ENCODE measurements around the gene RAP1A.
"Not testable (repeated sequence)": the region's sequence is repeated elsewhere in the genome, so short reads cannot be mapped to it uniquely, and the experiment has no call there.

The RAP1A gene

GRCh38 chr1:111736548-111737215 lies 117.1 kb downstream of the RAP1A start:
- DNase-seq (ENCODE audit: low read depth, low spot score): no peak

- DNase-seq (ENCODE audit: low read depth, low spot score): no peak
Observed at GRCh38 chr1:111737216-111738132, 117.9 kb downstream of the RAP1A start.

- DNase-seq (ENCODE audit: low read depth, low spot score): no peak
Observed at GRCh38 chr1:111738133-111738435, 118.5 kb downstream of the RAP1A start.

GRCh38 chr1:111738436-111739193 lies 119.0 kb downstream of the RAP1A start:
- peak; percentile 62 for DNase-seq (ENCODE audit: low read depth, low spot score)

- DNase-seq (ENCODE audit: low read depth, low spot score): peak; percentile 82
Observed at GRCh38 chr1:111739194-111739924, 119.8 kb downstream of the RAP1A start, which contains the start of gene INKA2. INKA2 (minus strand) TSS chr1:111739395; CDS start chr1:111739242, 153 bp downstream.

- DNase-seq (ENCODE audit: low read depth, low spot score): peak; percentile 97
Observed at GRCh38 chr1:111739925-111740765, 120.6 kb downstream of the RAP1A start.

- DNase-seq (ENCODE audit: low read depth, low spot score): not testable (repeated sequence)
Observed at GRCh38 chr1:111742292-111742691, 122.7 kb downstream of the RAP1A start.

- DNase-seq (ENCODE audit: low read depth, low spot score): no peak
Observed at GRCh38 chr1:111742938-111743549, 123.5 kb downstream of the RAP1A start.

GRCh38 chr1:111743679-111744101 lies 124.1 kb downstream of the RAP1A start:
- no peak for DNase-seq (ENCODE audit: low read depth, low spot score)

- DNase-seq (ENCODE audit: low read depth, low spot score): no peak
Observed at GRCh38 chr1:111745675-111746613, 126.4 kb downstream of the RAP1A start.

GRCh38 chr1:111746614-111746999 lies 127.0 kb downstream of the RAP1A start:
- DNase-seq (ENCODE audit: low read depth, low spot score): no peak

GRCh38 chr1:111747282-111747734 lies 127.7 kb downstream of the RAP1A start:
- peak; percentile 78 for DNase-seq (ENCODE audit: low read depth, low spot score)

- DNase-seq (ENCODE audit: low read depth, low spot score): no peak
Observed at GRCh38 chr1:111747947-111748346, 128.4 kb downstream of the RAP1A start.

- DNase-seq (ENCODE audit: low read depth, low spot score): no peak
Observed at GRCh38 chr1:111749628-111750027, 130.0 kb downstream of the RAP1A start.

GRCh38 chr1:111750856-111751255 lies 131.3 kb downstream of the RAP1A start:
- no peak for DNase-seq (ENCODE audit: low read depth, low spot score)

GRCh38 chr1:111751906-111752575 lies 132.5 kb downstream of the RAP1A start:
- no peak for DNase-seq (ENCODE audit: low read depth, low spot score)

GRCh38 chr1:111754984-111755330 lies 135.4 kb downstream of the RAP1A start:
- DNase-seq (ENCODE audit: low read depth, low spot score): no peak

- DNase-seq (ENCODE audit: low read depth, low spot score): peak; percentile 98
Observed at GRCh38 chr1:111755331-111756123, 135.9 kb downstream of the RAP1A start, which contains the start of gene DDX20. DDX20 (plus strand) TSS chr1:111755901; CDS start chr1:111755925, 24 bp downstream.
